SK-N-MC (cell line): Measurements from ENCODE around the gene BTAF1.

ENCODE experiments used
- EZH2 ChIP-seq: fragments of 200-600 bp; sonication (generic); IDR thresholded peaks from one replicate; pipeline ENCODE4 v1.6.1; 2017; ENCODE audit warnings: antibody characterized with exemption
- POLR2AphosphoS5 ChIP-seq: IDR thresholded peaks from 2 replicates; pipeline ENCODE4 v1.6.1; 2012; ENCODE audit warnings: mild to moderate bottlenecking, low read depth, low read length, borderline replicate concordance

GRCh38 chr10:91893051-91893450 is 30.5 kb upstream of the BTAF1 start:
- TF ChIP-seq POLR2AphosphoS5 (no peak), EZH2 (no peak)
